SU-DHL-6 (cell line): Measurements from ENCODE around the gene SCN9A.

ENCODE experiments used
- H2AFZ ChIP-seq: fragments of 200-600 bp; sonication (generic); 2 replicates; pipeline ENCODE4 v1.6.1; 2014; ENCODE audit warnings: low read depth, mild to moderate bottlenecking, moderate library complexity, mixed read lengths, antibody characterized with exemption, low read length; ENCODE audit not compliant: severe bottlenecking
- H3F3A ChIP-seq: fragments of 200-600 bp; shearing (Covaris generic); 2 replicates; pipeline ENCODE4 v1.6.0; 2016; ENCODE audit warnings: antibody characterized with exemption, mild to moderate bottlenecking; ENCODE audit not compliant: insufficient read depth
- H3K27ac ChIP-seq: fragments of 200-600 bp; sonication (generic); 2 replicates; pipeline ENCODE4 v1.5.1; 2016; ENCODE audit warnings: low read depth, mild to moderate bottlenecking, low read length, moderate library complexity, mixed read lengths
- H3K27me3 ChIP-seq: fragments of 200-600 bp; sonication (generic), shearing (Covaris generic); 2 replicates; pipeline ENCODE4 v1.6.0; 2014; ENCODE audit warnings: mild to moderate bottlenecking, low read length
- H3K36me3 ChIP-seq: fragments of 200-600 bp; sonication (generic); 2 replicates; pipeline ENCODE4 v1.6.1; 2014; ENCODE audit warnings: mild to moderate bottlenecking, low read length, mixed read lengths
- H3K4me2 ChIP-seq: fragments of 300-600, 200-600 bp; shearing (Covaris generic), sonication (generic); 2 replicates; pipeline ENCODE4 v1.6.0; 2014; ENCODE audit warnings: low read length, low read depth, mild to moderate bottlenecking; ENCODE audit not compliant: poor library complexity, severe bottlenecking
- H3K4me3 ChIP-seq: fragments of 200-600 bp; sonication (generic); 2 replicates; pipeline ENCODE4 v1.5.1; 2014; ENCODE audit warnings: antibody characterized with exemption, low read length, mild to moderate bottlenecking, mixed read lengths; ENCODE audit not compliant: insufficient read depth, poor library complexity, severe bottlenecking
- H3K79me2 ChIP-seq: fragments of 200-600 bp; sonication (generic); 2 replicates; pipeline ENCODE4 v1.6.1; 2014; ENCODE audit warnings: mild to moderate bottlenecking, low read length, moderate library complexity; ENCODE audit not compliant: insufficient read depth
- H3K9ac ChIP-seq: fragments of 200-600 bp; sonication (generic); 2 replicates; pipeline ENCODE4 v1.7.0; 2014; ENCODE audit warnings: mild to moderate bottlenecking, low read length
- H3K9me2 ChIP-seq: fragments of 200-600 bp; sonication (generic); replicated peaks from 2 replicates; pipeline ENCODE4 v1.6.1; 2014; ENCODE audit warnings: low read length; ENCODE audit not compliant: insufficient read depth
- H3K9me3 ChIP-seq: fragments of 200-600 bp; sonication (generic); 2 replicates; pipeline ENCODE4 v1.6.1; 2014; ENCODE audit warnings: low read length, mixed read lengths; ENCODE audit not compliant: insufficient read depth
- H4K20me1 ChIP-seq: fragments of 200-600 bp; sonication (generic); 2 replicates; pipeline ENCODE4 v1.6.1; 2014; ENCODE audit warnings: low read depth, mild to moderate bottlenecking, antibody characterized with exemption, low read length, moderate library complexity, mixed read lengths
- CTCF ChIP-seq: fragments of 200-600 bp; sonication (generic); IDR thresholded peaks from one replicate; pipeline ENCODE4 v1.5.1; 2017; ENCODE audit warnings: antibody characterized with exemption, mild to moderate bottlenecking, low read length, moderate library complexity; ENCODE audit not compliant: insufficient read depth, poor library complexity, severe bottlenecking
- EZH2phosphoT487 ChIP-seq: fragments of 200-600 bp; sonication (generic), shearing (Covaris generic); conservative IDR thresholded peaks from 2 replicates; pipeline ENCODE4 v1.6.1; 2018; ENCODE audit warnings: mild to moderate bottlenecking, antibody characterized with exemption, low read length, moderate library complexity, mixed read lengths

The SCN9A gene

GRCh38 chr2:166297951-166298350, 77.8 kb downstream of the SCN9A start:
- no peaks in the 10 kb centered on the region for H3K9me3 ChIP-seq
- H2AFZ ChIP-seq = no peak overlapping the region
- H3K4me2 ChIP-seq = no peak overlapping the region
- no peak overlapping the region for H3K27ac ChIP-seq
- no peak overlapping the region for H3K4me3 ChIP-seq
- no peak overlapping the region for H3K9ac ChIP-seq
- H3K79me2 ChIP-seq = no peaks in the 10 kb centered on the region
- H4K20me1 ChIP-seq = no peaks in the 10 kb centered on the region
- no peaks in the 10 kb centered on the region for H3K27me3 ChIP-seq
- H3K9me2 ChIP-seq = no peaks in the 10 kb centered on the region
- TF ChIP-seq EZH2phosphoT487 (no peak), CTCF (no peak)
- H3K36me3 ChIP-seq = no peaks in the 10 kb centered on the region
- H3F3A ChIP-seq = no peaks in the 10 kb centered on the region

GRCh38 chr2:166293984-166294383, 81.8 kb downstream of the SCN9A start:
- H3K4me3 ChIP-seq = no peak overlapping the region
- H3K9me3 ChIP-seq = no peaks in the 10 kb centered on the region
- no peaks in the 10 kb centered on the region for H3K79me2 ChIP-seq
- no peaks in the 10 kb centered on the region for H3K36me3 ChIP-seq
- no peak overlapping the region for H2AFZ ChIP-seq
- no peak overlapping the region for H3K4me2 ChIP-seq
- H3F3A ChIP-seq = no peaks in the 10 kb centered on the region
- H3K27ac ChIP-seq = no peak overlapping the region
- no peak for TF ChIP-seq EZH2phosphoT487
- TF ChIP-seq CTCF = no peak
- no peak overlapping the region for H3K9ac ChIP-seq
- H3K27me3 ChIP-seq = no peaks in the 10 kb centered on the region
- H4K20me1 ChIP-seq = no peaks in the 10 kb centered on the region
- no peaks in the 10 kb centered on the region for H3K9me2 ChIP-seq

GRCh38 chr2:166285215-166285614, 90.5 kb downstream of the SCN9A start:
- H3K9me2 ChIP-seq = no peaks in the 10 kb centered on the region
- H3K36me3 ChIP-seq = no peaks in the 10 kb centered on the region
- no peak overlapping the region for H2AFZ ChIP-seq
- no peak overlapping the region for H3K9ac ChIP-seq
- no peak overlapping the region for H3K27ac ChIP-seq
- no peaks in the 10 kb centered on the region for H3K27me3 ChIP-seq
- H3K4me2 ChIP-seq = no peak overlapping the region
- H4K20me1 ChIP-seq = no peaks in the 10 kb centered on the region
- TF ChIP-seq CTCF (no peak), EZH2phosphoT487 (no peak)
- no peaks in the 10 kb centered on the region for H3F3A ChIP-seq
- H3K79me2 ChIP-seq = no peaks in the 10 kb centered on the region
- H3K4me3 ChIP-seq = no peak overlapping the region
- H3K9me3 ChIP-seq = no peaks in the 10 kb centered on the region
